ACC112 (cell line): ENCODE data around the gene SMAD3.

Experiments
- H2AFZ ChIP-seq: fragments of 200-600 bp; sonication (generic); one replicate; pipeline ENCODE4 v1.6.0; 2017; ENCODE audit warnings: antibody characterized with exemption, low read length; ENCODE audit not compliant: unreplicated experiment
- H3K27ac ChIP-seq: fragments of 200-600 bp; sonication (generic); 2 replicates; pipeline ENCODE4 v1.5.1; 2014; ENCODE audit warnings: low read depth, mild to moderate bottlenecking, antibody characterized with exemption, low read length, moderate library complexity
- H3K27me3 ChIP-seq: fragments of 200-600 bp; sonication (generic); 2 replicates; pipeline ENCODE4 v1.6.1; 2014; ENCODE audit warnings: mild to moderate bottlenecking, antibody characterized with exemption, low read length, moderate library complexity, mixed read lengths; ENCODE audit not compliant: insufficient read depth
- H3K36me3 ChIP-seq: fragments of 200-600 bp; sonication (generic); 2 replicates; pipeline ENCODE4 v1.6.1; 2016; ENCODE audit warnings: mild to moderate bottlenecking, antibody characterized with exemption, low read length, moderate library complexity, mixed read lengths; ENCODE audit not compliant: insufficient read depth
- H3K4me1 ChIP-seq: fragments of 200-600 bp; sonication (generic); one replicate; pipeline ENCODE4 v1.6.1; 2016; ENCODE audit warnings: low read length, mixed read lengths; ENCODE audit not compliant: insufficient read depth, unreplicated experiment, control insufficient read depth
- H3K4me3 ChIP-seq: fragments of 200-600 bp; sonication (generic); 2 replicates; pipeline ENCODE4 v1.5.1; 2014; ENCODE audit warnings: mild to moderate bottlenecking, low read depth, low read length
- H3K79me2 ChIP-seq: fragments of 200-600 bp; sonication (generic); one replicate; pipeline ENCODE4 v1.6.0; 2016; ENCODE audit warnings: low read length; ENCODE audit not compliant: control insufficient read depth, unreplicated experiment, insufficient read depth

Gene SMAD3

GRCh38 chr15:67063689-67064606 lies 1.5 kb upstream of the SMAD3 start:
- Histone ChIP-seq H3K79me2 (peaks cover 33% of the 10 kb centered on the region), H3K27me3 (no peaks in the 10 kb centered on the region), H3K4me1 (peaks cover 19% of the 10 kb centered on the region), H3K4me3 (peak overlapping the region; percentile 91), H3K36me3 (peaks cover 9% of the 10 kb centered on the region; the same call in 1 of the 2 replicates), H2AFZ (no peak overlapping the region), H3K27ac (no peak overlapping the region)

- Histone ChIP-seq H3K27me3 (no peaks in the 10 kb centered on the region), H3K4me1 (peaks cover 20% of the 10 kb centered on the region), H3K79me2 (peaks cover 42% of the 10 kb centered on the region), H3K4me3 (peak overlapping the region; percentile 91), H3K27ac (peak overlapping the region; percentile 84), H2AFZ (peak overlapping the region; percentile 64), H3K36me3 (peaks cover 14% of the 10 kb centered on the region; the same call in 1 of the 2 replicates)
Measured at GRCh38 chr15:67064607-67065530, 533 bp upstream of the SMAD3 start.

- Histone ChIP-seq H3K36me3 (peaks cover 17% of the 10 kb centered on the region; the same call in 1 of the 2 replicates), H3K4me1 (peaks cover 34% of the 10 kb centered on the region), H2AFZ (no peak overlapping the region), H3K27me3 (no peaks in the 10 kb centered on the region), H3K4me3 (peak overlapping the region; percentile 91), H3K27ac (peak overlapping the region; percentile 84), H3K79me2 (peaks cover 56% of the 10 kb centered on the region)
Measured at GRCh38 chr15:67066041-67066958, 898 bp downstream of the SMAD3 start.

GRCh38 chr15:67066959-67067853 lies 1.8 kb downstream of the SMAD3 start:
- peak overlapping the region; percentile 91 for H3K4me3 ChIP-seq
- H3K27ac ChIP-seq, result peak overlapping the region; percentile 84
- no peak overlapping the region for H2AFZ ChIP-seq
- no peaks in the 10 kb centered on the region for H3K27me3 ChIP-seq
- H3K4me1 ChIP-seq, result peaks cover 37% of the 10 kb centered on the region
- peaks cover 64% of the 10 kb centered on the region for H3K79me2 ChIP-seq
- peaks cover 17% of the 10 kb centered on the region for H3K36me3 ChIP-seq

- Histone ChIP-seq H3K79me2 (peaks cover 73% of the 10 kb centered on the region), H3K4me1 (peaks cover 45% of the 10 kb centered on the region), H3K36me3 (peaks cover 21% of the 10 kb centered on the region), H3K27me3 (no peaks in the 10 kb centered on the region), H2AFZ (no peak overlapping the region), H3K27ac (peak overlapping the region; percentile 84), H3K4me3 (peak overlapping the region; percentile 91)
Measured at GRCh38 chr15:67067930-67068551, 2.6 kb downstream of the SMAD3 start.

- peaks cover 79% of the 10 kb centered on the region for H3K79me2 ChIP-seq
- peak overlapping the region; percentile 91 for H3K4me3 ChIP-seq
- peaks cover 50% of the 10 kb centered on the region for H3K4me1 ChIP-seq
- peaks cover 22% of the 10 kb centered on the region for H3K36me3 ChIP-seq
- no peak overlapping the region for H2AFZ ChIP-seq
- peak overlapping the region; percentile 84 for H3K27ac ChIP-seq
- no peaks in the 10 kb centered on the region for H3K27me3 ChIP-seq
Measured at GRCh38 chr15:67068710-67069400, 3.5 kb downstream of the SMAD3 start.

- H3K36me3 ChIP-seq, result peaks cover 22% of the 10 kb centered on the region
- peak overlapping the region; percentile 14; the same call in 1 of the 2 replicates for H3K27ac ChIP-seq
- H3K4me1 ChIP-seq, result peaks cover 57% of the 10 kb centered on the region
- H3K79me2 ChIP-seq, result peaks cover 92% of the 10 kb centered on the region
- H3K4me3 ChIP-seq, result peak overlapping the region; percentile 26; the same call in 1 of the 2 replicates
- no peak overlapping the region for H2AFZ ChIP-seq
- no peaks in the 10 kb centered on the region for H3K27me3 ChIP-seq
Measured at GRCh38 chr15:67070150-67070549, 4.7 kb downstream of the SMAD3 start.

- Histone ChIP-seq H3K27ac (no peak overlapping the region), H2AFZ (no peak overlapping the region), H3K27me3 (no peaks in the 10 kb centered on the region), H3K79me2 (peaks cover 96% of the 10 kb centered on the region), H3K4me3 (no peak overlapping the region), H3K4me1 (peaks cover 66% of the 10 kb centered on the region), H3K36me3 (peaks cover 22% of the 10 kb centered on the region)
Measured at GRCh38 chr15:67070892-67071664, 5.7 kb downstream of the SMAD3 start.
